ENCODE data around the gene MOG. TPM values are rescaled to one million over a fixed set of nuclear protein-coding genes. Genes with fewer than 3 reads are reported as not detected.

MOG gene
- not detected for polyA plus RNA-seq (ENCODE audit: insufficient read length in 3 of 3)

GRCh38 chr6:29656798-29657197, at the start of gene MOG:
TSS of gene MOG (plus strand) at chr6:29657092. CDS start at chr6:29657210, 118 bp downstream.
- no peak for DNase-seq (ENCODE audit: low read depth in 3 of 3, low spot score in 2 of 3)

GRCh38 chr6:29608131-29608530, 48.8 kb upstream of the MOG start:
- DNase-seq (ENCODE audit: low read depth in 3 of 3, low spot score in 2 of 3) = no peak

GRCh38 chr6:29610540-29610939, 46.4 kb upstream of the MOG start:
- no peak for DNase-seq (ENCODE audit: low read depth in 3 of 3, low spot score in 2 of 3)

GRCh38 chr6:29611426-29611825, 45.5 kb upstream of the MOG start:
- no peak for DNase-seq (ENCODE audit: low read depth in 3 of 3, low spot score in 2 of 3)

GRCh38 chr6:29617782-29618554, 38.9 kb upstream of the MOG start:
- DNase-seq (ENCODE audit: low read depth in 3 of 3, low spot score in 2 of 3) = no peak

- no peak for DNase-seq (ENCODE audit: low read depth in 3 of 3, low spot score in 2 of 3)
Observed at GRCh38 chr6:29619578-29620160, 37.2 kb upstream of the MOG start.

- DNase-seq (ENCODE audit: low read depth in 3 of 3, low spot score in 2 of 3) = no peak
Observed at GRCh38 chr6:29620630-29621029, 36.3 kb upstream of the MOG start.

GRCh38 chr6:29624520-29624961, 32.4 kb upstream of the MOG start:
- DNase-seq (ENCODE audit: low read depth in 3 of 3, low spot score in 2 of 3) = no peak

GRCh38 chr6:29625337-29625930, 31.5 kb upstream of the MOG start:
- no peak for DNase-seq (ENCODE audit: low read depth in 3 of 3, low spot score in 2 of 3)

- no peak for DNase-seq (ENCODE audit: low read depth in 3 of 3, low spot score in 2 of 3)
Observed at GRCh38 chr6:29626948-29627754, 29.7 kb upstream of the MOG start.

- DNase-seq (ENCODE audit: low read depth in 3 of 3, low spot score in 2 of 3) = peak in 2 of 3 donors; percentile 53 to 56
Observed at GRCh38 chr6:29627755-29628418, 29.0 kb upstream of the MOG start.

- DNase-seq (ENCODE audit: low read depth in 3 of 3, low spot score in 2 of 3) = peak in 2 of 3 donors; percentile 66 to 76
Observed at GRCh38 chr6:29628419-29629281, 28.2 kb upstream of the MOG start.

GRCh38 chr6:29629571-29629970, 27.3 kb upstream of the MOG start:
- no peak for DNase-seq (ENCODE audit: low read depth in 3 of 3, low spot score in 2 of 3)

GRCh38 chr6:29630315-29630714, 26.6 kb upstream of the MOG start:
- no peak for DNase-seq (ENCODE audit: low read depth in 3 of 3, low spot score in 2 of 3)

- no peak for DNase-seq (ENCODE audit: low read depth in 3 of 3, low spot score in 2 of 3)
Observed at GRCh38 chr6:29631209-29631810, 25.6 kb upstream of the MOG start.

- DNase-seq (ENCODE audit: low read depth in 3 of 3, low spot score in 2 of 3) = peak in 1 of 3 donors; percentile 36
Observed at GRCh38 chr6:29631860-29632731, 24.8 kb upstream of the MOG start.

- peak; percentile 58 to 84 (median 81) for DNase-seq (ENCODE audit: low read depth in 3 of 3, low spot score in 2 of 3)
Observed at GRCh38 chr6:29632789-29633533, 23.9 kb upstream of the MOG start, which contains the start of gene GABBR1. TSS of gene GABBR1 (minus strand) at chr6:29633183. CDS start at chr6:29632385, 798 bp downstream.
